ENCODE data around the gene DCUN1D5.

GRCh38 chr11:103091801-103092524, at the start of gene DCUN1D5:
- TF ChIP-seq CTCF (IDR thresholded peaks at IDR 0.05) (no peak), EP300 (IDR thresholded peaks at IDR 0.05) (no peak), POLR2A (IDR thresholded peaks at IDR 0.05; ENCODE audit: low read depth) (no peak)

All from esophagus muscularis mucosa (tissue), 4 donors.